Effector memory CD4-positive, alpha-beta T cell (primary cell): ENCODE data around the gene ZDHHC1.

Experiments used
- DNase-seq, 3 donors: peaks; one replicate each; pipeline ENCODE4 v3.0.0-alpha.2; 2020
- H3K27ac ChIP-seq: 2 replicates; pipeline ENCODE4 v1.7.0; 2013; ENCODE audit warnings: mild to moderate bottlenecking, low read length, moderate library complexity; ENCODE audit not compliant: insufficient read depth, poor library complexity, severe bottlenecking
- H3K27me3 ChIP-seq: replicated peaks from 2 replicates; pipeline ENCODE4 v1.7.0; 2013; ENCODE audit warnings: mild to moderate bottlenecking, low read length; ENCODE audit not compliant: insufficient read depth, control insufficient read depth, poor library complexity, severe bottlenecking
- H3K36me3 ChIP-seq: 2 replicates; pipeline ENCODE4 v1.7.0; 2013; ENCODE audit warnings: mild to moderate bottlenecking, low read length, moderate library complexity; ENCODE audit not compliant: control insufficient read depth, insufficient read depth
- H3K4me1 ChIP-seq: 2 replicates; pipeline ENCODE4 v1.7.0; 2013; ENCODE audit warnings: low read length, mild to moderate bottlenecking; ENCODE audit not compliant: control insufficient read depth, insufficient read depth, poor library complexity, severe bottlenecking
- H3K4me3 ChIP-seq: 2 replicates; pipeline ENCODE4 v1.7.0; 2013; ENCODE audit warnings: low read length, low read depth, mild to moderate bottlenecking; ENCODE audit not compliant: insufficient read depth, poor library complexity, severe bottlenecking
- H3K9me3 ChIP-seq: 2 replicates; pipeline ENCODE4 v1.7.0; 2013; ENCODE audit warnings: mild to moderate bottlenecking, low read length, moderate library complexity; ENCODE audit not compliant: control insufficient read depth

Gene ZDHHC1

DNA sequence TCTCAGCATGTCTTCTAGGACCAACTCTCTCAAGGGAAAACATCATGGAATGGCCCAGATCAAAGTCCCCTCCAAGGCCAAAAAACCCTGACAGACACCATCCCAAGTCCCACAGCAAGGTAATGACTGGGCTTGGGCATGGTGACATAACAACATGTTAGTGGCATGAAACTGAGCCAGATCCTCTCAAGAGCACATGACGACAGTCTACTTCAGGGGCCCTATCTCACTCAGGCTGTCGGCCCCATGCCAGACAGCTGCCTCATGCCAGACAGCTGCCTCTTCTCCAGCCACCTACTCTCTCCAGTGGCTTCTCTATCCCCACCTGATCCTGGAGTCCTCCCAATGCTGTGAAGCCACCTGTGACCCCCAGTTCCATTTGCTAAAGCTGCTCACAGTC, 33.1 kb upstream of the ZDHHC1 start:
- H3K4me3 ChIP-seq: no peak overlapping the region
- DNase-seq: no peak
- no peaks in the 10 kb centered on the region for H3K9me3 ChIP-seq
- no peak overlapping the region for H3K27ac ChIP-seq
- H3K27me3 ChIP-seq: no peaks in the 10 kb centered on the region
- peaks cover 45% of the 10 kb centered on the region for H3K36me3 ChIP-seq
- H3K4me1 ChIP-seq: no peaks in the 10 kb centered on the region

DNA sequence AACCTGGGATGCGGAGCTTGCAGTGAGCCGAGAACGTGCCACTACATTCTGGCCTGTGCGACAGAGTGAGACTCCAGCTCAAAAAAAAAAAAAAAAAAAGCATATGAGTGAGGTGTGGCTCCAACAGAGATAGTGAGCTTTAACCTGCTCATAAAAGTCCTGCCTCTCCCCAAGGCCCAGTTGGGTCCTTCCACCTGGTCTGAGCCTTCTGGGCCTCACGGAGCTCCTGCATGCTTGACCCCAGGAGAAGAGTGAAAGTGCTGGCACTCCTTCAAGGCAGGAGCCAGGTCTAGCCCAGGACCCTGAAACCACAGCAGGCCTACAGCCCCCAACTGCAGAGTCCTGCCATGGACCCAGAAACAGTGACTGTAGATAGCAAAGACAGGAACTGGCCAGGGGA, 32.3 kb upstream of the ZDHHC1 start:
- Histone ChIP-seq H3K4me1 (no peaks in the 10 kb centered on the region), H3K9me3 (no peaks in the 10 kb centered on the region), H3K4me3 (no peak overlapping the region), H3K27me3 (no peaks in the 10 kb centered on the region), H3K36me3 (peaks cover 48% of the 10 kb centered on the region), H3K27ac (no peak overlapping the region)
- DNase-seq: no peak

DNA sequence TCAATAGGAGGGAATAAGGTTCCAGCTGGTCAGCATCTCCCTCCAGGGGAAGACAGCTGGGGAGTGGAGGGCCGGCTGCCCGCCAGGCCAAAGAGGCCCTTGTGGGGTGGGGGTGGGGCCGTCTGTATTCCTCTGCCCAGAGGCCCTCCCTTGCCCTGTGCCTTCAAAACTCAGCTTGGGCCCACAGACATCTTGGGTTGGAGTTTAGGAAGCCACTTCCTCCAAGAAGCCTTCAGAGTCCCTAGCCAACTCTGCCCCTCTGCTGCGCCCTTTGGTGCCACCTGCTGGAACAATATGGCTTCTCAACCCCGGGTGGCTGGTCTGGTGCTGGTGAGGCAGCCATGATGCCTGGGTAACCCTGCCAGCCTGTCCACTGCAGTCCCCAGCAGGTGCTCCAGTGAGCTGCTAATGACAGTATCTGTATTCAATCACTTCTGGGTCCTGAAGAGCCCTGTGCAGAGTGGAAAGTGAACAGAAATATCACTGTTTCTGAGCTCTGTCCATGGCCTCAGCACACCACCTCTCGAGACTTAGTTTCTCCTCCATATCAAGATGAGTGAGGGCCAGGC, 31.3 kb upstream of the ZDHHC1 start:
- Histone ChIP-seq H3K27ac (no peak overlapping the region), H3K4me1 (no peaks in the 10 kb centered on the region), H3K36me3 (peaks cover 49% of the 10 kb centered on the region), H3K9me3 (no peaks in the 10 kb centered on the region), H3K27me3 (no peaks in the 10 kb centered on the region), H3K4me3 (no peak overlapping the region)
- DNase-seq: peak in 2 of 3 donors; percentile 11 to 26

DNA sequence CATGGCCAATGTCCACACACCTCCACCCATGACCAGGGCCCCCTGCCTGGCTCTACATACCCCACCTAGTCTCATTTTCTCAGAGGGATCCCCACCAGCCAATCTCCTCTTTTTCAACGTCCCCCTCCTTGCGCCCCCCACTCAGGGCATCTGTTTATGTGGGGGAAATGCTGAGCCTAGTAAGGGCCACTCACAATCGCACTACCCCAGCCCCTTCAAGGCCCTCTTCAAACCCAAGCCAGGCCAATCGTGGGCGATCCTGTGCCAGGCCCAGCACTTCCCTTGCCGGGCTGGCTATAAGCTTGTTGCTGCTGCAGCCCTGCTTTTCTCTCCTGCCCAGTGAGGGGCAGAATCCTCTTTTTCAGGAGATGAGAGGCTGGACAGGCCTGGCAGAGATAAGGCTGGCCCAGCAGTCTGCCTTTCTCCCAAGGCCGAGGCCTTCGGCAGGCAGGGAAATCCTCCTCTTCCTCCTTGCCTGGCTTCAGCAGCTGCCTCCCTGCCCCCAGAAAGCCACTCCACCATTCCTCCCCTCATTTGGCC, 30.8 kb upstream of the ZDHHC1 start:
- H3K36me3 ChIP-seq: peaks cover 45% of the 10 kb centered on the region
- H3K9me3 ChIP-seq: no peaks in the 10 kb centered on the region

DNA sequence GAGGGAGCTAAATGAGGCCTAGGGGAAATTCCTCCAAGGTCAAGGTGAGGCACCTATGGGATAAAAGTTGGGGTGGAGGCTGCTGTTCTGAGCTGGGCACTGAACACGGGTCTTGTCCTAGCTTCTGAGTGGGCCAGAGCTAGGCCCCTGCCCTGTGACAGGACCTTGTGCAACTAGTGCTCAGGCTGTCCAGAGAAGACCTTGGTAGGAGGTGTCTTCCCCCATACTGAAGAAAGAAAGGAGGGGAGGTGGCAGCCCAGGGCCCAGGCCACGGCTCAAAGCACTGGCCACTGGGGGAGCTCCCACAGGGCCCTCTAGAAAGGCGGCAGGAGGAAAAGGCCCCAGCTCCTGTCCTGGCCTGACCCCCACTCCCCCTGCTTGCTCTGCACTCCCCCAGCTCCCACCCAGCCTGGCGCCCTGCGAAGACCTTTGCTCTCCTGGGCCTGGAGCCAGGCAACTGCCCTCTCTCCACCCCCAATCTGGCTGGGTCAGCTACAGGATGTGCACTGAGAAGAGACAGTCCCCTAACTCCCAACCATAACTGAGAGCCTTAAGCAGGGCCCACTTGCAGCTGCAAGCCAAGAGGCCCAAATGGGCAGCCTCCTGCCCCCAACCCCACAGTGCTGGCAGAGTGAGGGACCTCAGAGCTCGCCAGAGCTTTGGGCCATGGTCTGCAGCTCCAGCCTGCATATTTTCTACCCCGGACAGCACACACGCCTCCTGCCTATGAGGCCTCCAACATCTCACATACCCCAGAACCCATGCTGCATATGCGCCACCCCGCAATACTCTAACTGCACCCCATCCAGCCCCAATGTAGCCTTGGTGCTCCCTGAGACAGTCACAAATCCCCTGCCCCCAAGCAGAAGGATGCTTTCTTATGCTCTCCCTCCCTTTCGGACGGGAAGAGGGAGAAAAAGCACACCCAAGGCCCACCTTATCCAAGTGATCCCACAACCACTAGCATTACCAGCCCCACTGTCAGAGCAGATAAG, 29.9 kb upstream of the ZDHHC1 start:
- no peak overlapping the region for H3K27ac ChIP-seq
- no peaks in the 10 kb centered on the region for H3K4me1 ChIP-seq
- peaks cover 40% of the 10 kb centered on the region for H3K36me3 ChIP-seq
- no peaks in the 10 kb centered on the region for H3K27me3 ChIP-seq
- no peak overlapping the region for H3K4me3 ChIP-seq
- no peaks in the 10 kb centered on the region for H3K9me3 ChIP-seq
- DNase-seq: no peak

More for the DNA sequence above, 30.8 kb upstream of the ZDHHC1 start:
- Histone ChIP-seq H3K4me1 (no peaks in the 10 kb centered on the region), H3K27ac (no peak overlapping the region), H3K4me3 (no peak overlapping the region), H3K27me3 (no peaks in the 10 kb centered on the region)
- no peak for DNase-seq

DNA sequence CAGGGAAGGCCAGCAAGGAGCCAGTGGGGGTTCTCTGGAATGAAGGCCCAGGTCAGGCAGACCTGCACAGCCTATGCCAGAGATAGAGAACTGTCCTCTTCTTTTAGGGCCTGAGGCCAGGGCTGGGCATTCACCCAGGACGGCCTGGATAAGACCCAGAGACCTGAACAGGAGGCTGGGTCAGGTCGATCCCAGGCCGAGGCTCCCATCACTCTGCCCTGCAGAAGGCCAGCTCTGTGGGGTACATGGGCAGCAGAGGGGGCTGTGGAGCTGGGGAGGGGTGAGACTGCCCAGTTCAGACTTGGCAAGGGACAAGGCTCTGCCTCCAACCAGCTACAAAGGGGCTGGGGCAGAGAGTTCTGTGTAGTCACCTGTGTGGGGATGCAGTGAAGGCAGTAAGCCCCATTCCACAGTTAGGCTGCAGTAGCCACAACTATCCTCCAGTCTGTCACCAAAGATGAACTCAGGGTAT, 29.2 kb upstream of the ZDHHC1 start:
- no peak for DNase-seq
- peaks cover 37% of the 10 kb centered on the region for H3K36me3 ChIP-seq

DNA sequence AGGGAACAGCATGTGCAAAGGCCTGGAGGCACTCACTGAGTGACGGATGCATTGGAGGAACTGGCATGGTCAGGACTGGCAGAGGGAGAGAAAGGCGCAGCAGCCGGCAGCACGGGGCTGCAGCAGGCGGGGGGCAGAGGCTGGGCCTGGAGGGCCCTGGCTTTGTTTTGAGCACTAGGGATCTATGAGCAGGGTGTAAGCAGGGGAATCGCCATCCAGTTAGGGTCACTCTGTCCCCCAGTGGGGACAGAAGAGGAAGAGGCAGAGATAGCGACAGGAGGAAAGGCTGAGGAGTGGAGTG, 28.8 kb upstream of the ZDHHC1 start:
- peaks cover 40% of the 10 kb centered on the region for H3K36me3 ChIP-seq
- DNase-seq: no peak
- no peaks in the 10 kb centered on the region for H3K9me3 ChIP-seq
- H3K27ac ChIP-seq: no peak overlapping the region
- no peaks in the 10 kb centered on the region for H3K4me1 ChIP-seq
- H3K4me3 ChIP-seq: no peak overlapping the region
- H3K27me3 ChIP-seq: no peaks in the 10 kb centered on the region

More for the DNA sequence above, 29.2 kb upstream of the ZDHHC1 start:
- Histone ChIP-seq H3K27ac (no peak overlapping the region), H3K27me3 (no peaks in the 10 kb centered on the region), H3K9me3 (no peaks in the 10 kb centered on the region), H3K4me1 (no peaks in the 10 kb centered on the region), H3K4me3 (no peak overlapping the region)

DNA sequence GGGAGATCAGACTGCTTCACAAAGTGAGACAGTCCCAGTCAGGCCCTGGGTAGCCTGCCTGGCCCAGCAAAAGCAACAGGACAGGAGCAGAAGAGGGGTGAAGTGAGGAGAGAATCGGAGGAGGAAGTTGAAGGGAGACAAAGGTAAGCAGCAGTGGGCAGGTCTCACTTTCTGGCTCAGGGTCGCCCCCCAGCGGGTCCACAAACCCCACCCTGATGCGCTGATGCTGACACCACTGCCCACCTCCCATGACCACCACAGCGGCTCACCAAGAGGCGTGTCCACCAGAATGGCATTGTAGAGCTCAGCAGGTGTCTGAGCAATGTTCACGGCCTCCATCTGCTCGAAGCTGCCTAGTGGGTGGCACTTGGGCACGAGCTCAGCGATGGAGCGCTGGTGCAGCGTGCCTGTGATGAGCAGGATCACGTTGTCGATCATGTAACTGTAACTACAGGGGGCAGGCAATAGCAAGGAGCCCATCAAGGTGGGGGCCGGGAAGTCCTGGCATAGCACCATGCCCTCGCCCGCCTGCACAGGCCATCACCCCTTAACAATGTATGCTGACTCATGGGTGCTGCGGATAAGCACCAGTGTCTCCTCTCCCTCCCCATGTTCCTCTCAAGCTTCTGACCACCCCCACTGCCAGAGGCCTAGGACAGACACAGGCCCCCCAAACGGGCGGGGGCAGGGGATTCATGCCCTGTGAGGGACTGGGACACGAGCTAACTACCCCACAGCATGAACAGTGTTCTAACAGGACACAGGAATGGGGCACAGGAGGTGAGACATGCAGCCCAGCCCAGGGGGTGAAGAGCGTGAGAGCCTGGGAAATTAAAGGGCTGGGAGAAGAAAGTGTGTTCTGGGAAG, 28.2 kb upstream of the ZDHHC1 start:
- Histone ChIP-seq H3K4me1 (no peaks in the 10 kb centered on the region), H3K27me3 (no peaks in the 10 kb centered on the region), H3K27ac (no peak overlapping the region), H3K36me3 (peaks cover 43% of the 10 kb centered on the region), H3K9me3 (no peaks in the 10 kb centered on the region), H3K4me3 (no peak overlapping the region)
- DNase-seq: no peak

DNA sequence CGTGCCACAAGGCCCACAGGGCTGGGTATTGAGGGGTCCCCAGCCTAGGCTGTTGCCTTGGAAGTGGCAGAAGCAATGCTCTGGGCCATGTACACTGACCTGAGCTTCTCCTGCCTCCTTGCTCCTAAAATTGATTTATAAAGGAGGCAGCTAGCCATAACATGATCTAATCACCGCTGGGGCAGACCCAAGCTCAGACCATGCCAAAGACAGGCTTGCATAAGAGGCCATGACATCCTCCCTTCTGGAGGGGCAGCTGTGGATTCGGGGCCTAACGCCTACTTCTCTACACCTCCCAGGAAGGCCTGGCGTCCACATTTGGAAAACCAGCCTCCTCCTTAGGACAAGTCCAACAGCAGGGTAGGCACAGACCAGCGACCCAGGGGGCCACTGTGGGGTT, 27.0 kb upstream of the ZDHHC1 start:
- Histone ChIP-seq H3K36me3 (peaks cover 48% of the 10 kb centered on the region), H3K27ac (no peak overlapping the region), H3K9me3 (no peaks in the 10 kb centered on the region), H3K4me3 (no peak overlapping the region), H3K27me3 (no peaks in the 10 kb centered on the region), H3K4me1 (no peaks in the 10 kb centered on the region)
- no peak for DNase-seq
